Central memory CD8-positive, alpha-beta T cell (primary cell): ENCODE results near the gene RAB8B.

Source experiments
- ATAC-seq: fragments of 150-1000 bp; cut with Tn5 transposase; replicated peaks from 2 replicates; pipeline ENCODE4 v1.10.0; 2022; ENCODE audit warnings: mild to moderate bottlenecking, moderate FRiP score, moderate number of reproducible peaks; ENCODE audit not compliant: poor library complexity, severe bottlenecking; ENCODE audit errors: extremely low read depth
- DNase-seq, 2 donors: peaks; one replicate each; pipeline ENCODE4 v3.0.0; 2021; ENCODE audit warnings: low spot score in 2 of 2
- H3K27ac Mint-ChIP-seq: one replicate; pipeline ENCODE4 v1.8.0; 2022; ENCODE audit warnings: low read depth, mild to moderate bottlenecking, moderate library complexity, mixed read lengths
- H3K27me3 Mint-ChIP-seq: one replicate; pipeline ENCODE4 v1.8.0; 2022; ENCODE audit warnings: mixed read lengths
- H3K36me3 Mint-ChIP-seq: one replicate; pipeline ENCODE4 v1.8.0; 2022; ENCODE audit warnings: mild to moderate bottlenecking, moderate library complexity, mixed read lengths; ENCODE audit not compliant: insufficient read depth
- H3K4me1 Mint-ChIP-seq: one replicate; pipeline ENCODE4 v1.8.0; 2022; ENCODE audit warnings: mixed read lengths
- H3K4me3 Mint-ChIP-seq: one replicate; pipeline ENCODE4 v1.8.0; 2022; ENCODE audit warnings: mild to moderate bottlenecking, moderate library complexity, mixed read lengths
- H3K9me3 Mint-ChIP-seq: one replicate; pipeline ENCODE4 v1.8.0; 2022; ENCODE audit warnings: mixed read lengths

Gene RAB8B

DNA sequence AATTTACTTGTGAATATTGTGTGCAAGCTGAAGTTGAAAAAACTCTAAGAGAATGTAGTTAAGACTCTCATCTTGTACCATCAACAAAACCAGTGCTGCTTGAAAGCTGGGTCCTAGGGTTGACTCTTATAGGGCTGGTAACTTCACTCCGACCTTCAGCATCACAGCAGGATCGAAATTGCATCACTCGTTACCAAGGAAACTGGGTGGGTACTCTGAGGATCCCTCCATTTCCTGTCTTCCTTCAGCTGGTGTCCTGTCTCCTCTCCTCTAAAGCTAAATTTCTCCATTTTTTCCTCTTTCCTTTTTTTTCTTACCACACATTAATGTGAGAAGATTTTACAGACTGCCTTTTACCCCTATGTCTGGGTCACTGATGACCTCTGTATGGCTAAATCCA lies 85.0 kb downstream of the RAB8B start:
- H3K27me3 Mint-ChIP-seq: no peaks in the 10 kb centered on the region

DNA sequence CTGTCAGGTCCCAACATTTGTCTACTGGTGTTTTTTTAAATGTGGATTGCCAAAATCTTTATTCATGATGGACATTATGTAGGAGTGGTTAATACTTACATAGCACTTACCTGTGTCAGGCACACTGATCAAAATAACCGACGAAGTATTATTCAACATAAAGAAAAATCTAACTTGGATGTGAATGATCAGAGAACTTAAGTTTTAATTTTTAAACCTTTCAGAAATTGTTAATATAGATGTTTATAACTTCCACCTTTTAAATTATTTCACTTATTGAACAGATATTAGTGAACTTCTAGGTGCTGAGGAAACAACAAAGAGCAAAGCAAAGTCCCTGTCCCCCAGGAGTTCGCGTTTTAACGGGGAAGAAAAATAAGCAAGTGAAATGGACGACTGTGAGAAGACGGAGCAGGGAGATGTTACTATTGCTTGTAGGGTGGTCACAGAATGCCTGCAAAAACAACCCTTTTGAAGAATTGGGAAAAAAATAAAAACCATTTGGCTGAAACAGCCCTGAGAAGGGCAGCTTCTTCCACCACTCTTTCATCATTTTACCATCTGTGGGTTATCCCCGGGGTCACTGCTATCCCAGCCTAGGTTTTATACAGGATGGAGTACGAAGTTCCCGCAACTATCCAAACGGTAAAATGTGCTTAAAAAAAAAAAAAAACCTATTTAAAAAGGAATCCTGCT lies 87.1 kb downstream of the RAB8B start:
- H3K27ac Mint-ChIP-seq: peak overlapping the region; percentile 9
- peaks cover 20% of the 10 kb centered on the region for H3K4me1 Mint-ChIP-seq
- peaks cover 6% of the 10 kb centered on the region for H3K36me3 Mint-ChIP-seq
- H3K9me3 Mint-ChIP-seq: no peaks in the 10 kb centered on the region
- peak overlapping the region; percentile 82 for H3K4me3 Mint-ChIP-seq
- DNase-seq (no peak), ATAC-seq (no peak)
- H3K27me3 Mint-ChIP-seq: no peaks in the 10 kb centered on the region

More for the DNA sequence above, 85.0 kb downstream of the RAB8B start:
- ATAC-seq (no peak), DNase-seq (no peak)
- H3K4me3 Mint-ChIP-seq: no peak overlapping the region
- peaks cover 20% of the 10 kb centered on the region for H3K4me1 Mint-ChIP-seq
- peaks cover 4% of the 10 kb centered on the region for H3K36me3 Mint-ChIP-seq
- peak overlapping the region; percentile 58 for H3K27ac Mint-ChIP-seq
- H3K9me3 Mint-ChIP-seq: no peaks in the 10 kb centered on the region

DNA sequence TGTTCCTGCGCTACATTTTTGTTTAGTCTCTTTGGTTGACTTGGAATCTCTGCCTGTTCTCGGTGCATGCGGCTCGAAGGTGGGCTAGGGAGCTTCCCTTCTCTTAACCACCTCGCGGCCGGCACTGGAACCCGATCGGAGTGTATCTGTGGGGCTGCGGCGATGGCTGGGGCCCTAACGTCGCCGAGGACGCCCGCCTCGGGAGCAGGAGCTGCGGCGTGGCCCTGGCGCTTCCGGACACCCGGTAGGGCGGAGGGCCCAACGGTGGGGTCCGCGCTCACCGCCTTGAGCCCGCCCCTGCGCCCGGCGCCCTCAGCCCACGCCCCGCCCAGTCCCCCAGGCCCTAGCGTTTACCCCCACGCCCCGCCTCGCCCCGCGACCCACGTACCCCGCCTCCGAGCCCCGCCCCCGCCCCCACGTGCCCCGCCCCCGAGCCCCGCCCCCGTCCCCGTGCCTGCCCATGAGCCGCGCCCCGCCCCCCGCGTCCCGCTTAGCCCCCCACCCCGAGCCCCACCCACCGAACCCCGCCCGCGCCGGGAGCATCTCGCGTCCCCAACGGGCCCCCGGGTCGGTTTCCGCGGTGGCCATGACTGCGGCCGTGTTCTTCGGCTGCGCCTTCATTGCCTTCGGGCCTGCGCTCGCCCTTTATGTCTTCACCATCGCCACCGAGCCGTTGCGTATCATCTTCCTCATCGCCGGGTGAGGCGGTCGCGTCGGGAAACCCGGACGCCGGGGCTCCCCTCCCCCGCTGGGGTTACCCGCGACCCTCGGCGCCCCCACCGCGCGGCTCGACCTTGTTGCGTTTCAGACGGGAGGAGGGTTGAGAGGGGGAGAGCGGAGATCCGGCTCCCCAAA lies 87.9 kb downstream of the RAB8B start, which contains the start of gene APH1B:
APH1B (plus strand) TSS at position 568 of the 855 bp plus-strand sequence; CDS start at position 587, 19 bp downstream.
- ATAC-seq: peak; percentile 80
- Mint-ChIP-seq H3K36me3 (peaks cover 6% of the 10 kb centered on the region), H3K9me3 (no peaks in the 10 kb centered on the region), H3K27me3 (no peaks in the 10 kb centered on the region), H3K27ac (peak within 1 kb of the TSS; percentile 76), H3K4me3 (peak within 1 kb of the TSS; percentile 82), H3K4me1 (peaks cover 20% of the 10 kb centered on the region)
- peak; percentile 42 to 49 for DNase-seq

DNA sequence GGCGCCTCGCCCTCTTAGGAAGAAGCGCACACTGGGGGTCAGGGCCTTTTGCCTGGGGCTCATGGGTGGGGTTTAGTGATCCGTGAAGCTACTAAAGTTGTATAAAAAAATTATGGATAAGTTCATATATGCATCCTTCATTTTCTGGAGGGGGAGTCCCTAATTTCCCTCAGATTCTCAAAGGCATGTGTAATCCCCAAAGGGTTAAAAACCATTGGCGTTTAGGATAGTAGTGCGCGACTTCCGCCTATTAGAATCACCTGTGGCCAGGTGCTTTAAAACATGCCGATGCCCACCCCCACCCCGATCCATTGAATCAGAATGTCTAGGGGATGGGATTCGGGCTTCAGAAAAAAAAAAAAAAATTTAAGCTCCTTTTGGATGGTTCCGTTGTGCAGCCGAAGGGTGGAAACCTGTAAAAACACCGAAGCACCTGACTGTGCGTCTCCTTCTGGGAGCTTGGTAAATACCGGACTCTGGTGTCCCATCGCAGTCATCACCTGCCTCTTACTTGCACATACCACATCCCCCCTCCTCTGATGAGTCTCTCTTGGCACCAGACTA lies 88.6 kb downstream of the RAB8B start:
- ATAC-seq: peak; percentile 17
- H3K4me3 Mint-ChIP-seq: peak overlapping the region; percentile 82
- DNase-seq: no peak
- no peaks in the 10 kb centered on the region for H3K27me3 Mint-ChIP-seq
- no peaks in the 10 kb centered on the region for H3K9me3 Mint-ChIP-seq
- H3K4me1 Mint-ChIP-seq: peaks cover 20% of the 10 kb centered on the region
- H3K27ac Mint-ChIP-seq: peak overlapping the region; percentile 76
- peaks cover 5% of the 10 kb centered on the region for H3K36me3 Mint-ChIP-seq

DNA sequence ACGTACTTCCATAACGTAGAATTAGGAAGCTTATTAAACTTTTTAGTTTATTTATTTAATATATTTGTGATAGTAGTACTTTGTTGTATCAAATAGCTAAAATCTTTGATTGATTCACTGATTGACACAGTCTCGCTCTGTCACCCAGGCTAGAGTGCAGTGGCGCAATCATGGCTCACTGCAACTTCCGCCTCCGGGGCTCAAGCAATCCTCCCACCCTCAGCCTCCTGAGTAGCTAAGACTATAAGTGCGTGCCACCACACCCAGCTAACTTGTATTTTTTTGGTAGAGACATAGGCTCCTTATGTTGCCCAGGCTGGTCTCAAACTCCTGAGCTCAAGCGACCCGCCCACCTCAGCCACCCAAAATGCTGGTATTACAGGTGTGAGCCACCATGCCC lies 93.7 kb downstream of the RAB8B start:
- no peaks in the 10 kb centered on the region for H3K27me3 Mint-ChIP-seq
- no peaks in the 10 kb centered on the region for H3K9me3 Mint-ChIP-seq
- no peak overlapping the region for H3K4me3 Mint-ChIP-seq
- peaks cover 8% of the 10 kb centered on the region for H3K4me1 Mint-ChIP-seq
- ATAC-seq (no peak), DNase-seq (no peak)
- peaks cover 16% of the 10 kb centered on the region for H3K36me3 Mint-ChIP-seq
- no peak overlapping the region for H3K27ac Mint-ChIP-seq

DNA sequence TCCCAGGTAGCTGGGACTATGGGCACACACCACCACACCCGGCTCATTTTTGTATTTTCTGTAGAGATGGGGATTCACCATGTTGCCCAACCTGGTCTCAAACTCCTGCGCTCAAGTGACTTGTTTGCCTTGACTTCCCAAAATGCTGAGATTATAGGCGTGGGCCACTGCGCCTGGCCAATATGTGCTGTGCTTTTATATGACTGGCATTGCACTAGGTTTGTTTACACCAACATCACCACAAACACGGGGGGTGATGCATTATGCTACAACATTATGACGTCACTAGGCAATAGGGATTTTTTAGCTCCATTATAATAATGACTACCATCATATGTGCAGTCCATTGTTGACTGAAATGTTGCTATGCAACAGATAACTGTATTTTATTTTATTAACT lies 94.9 kb downstream of the RAB8B start:
- no peak overlapping the region for H3K27ac Mint-ChIP-seq
- H3K9me3 Mint-ChIP-seq: no peaks in the 10 kb centered on the region
- DNase-seq (no peak), ATAC-seq (no peak)
- H3K4me1 Mint-ChIP-seq: peaks cover 16% of the 10 kb centered on the region
- no peaks in the 10 kb centered on the region for H3K27me3 Mint-ChIP-seq
- peaks cover 14% of the 10 kb centered on the region for H3K36me3 Mint-ChIP-seq
- no peak overlapping the region for H3K4me3 Mint-ChIP-seq

DNA sequence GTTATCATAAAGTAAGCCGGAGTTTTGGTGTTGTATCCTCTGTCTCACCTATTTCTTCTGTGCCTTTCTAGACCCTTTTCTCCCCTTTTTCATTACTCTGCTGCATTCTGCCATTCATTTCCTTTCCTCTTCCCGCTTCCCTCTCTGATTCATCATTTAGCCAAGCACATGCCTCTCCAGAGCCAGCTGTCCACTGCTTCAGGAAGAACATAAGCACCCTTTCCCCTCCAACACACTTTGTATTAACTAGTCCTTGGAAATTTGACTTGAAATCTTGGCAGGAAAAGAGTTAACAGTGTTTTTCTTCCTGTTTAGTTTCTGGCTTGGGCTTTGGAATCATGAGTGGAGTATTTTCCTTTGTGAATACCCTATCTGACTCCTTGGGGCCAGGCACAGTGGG lies 97.7 kb downstream of the RAB8B start:
- Mint-ChIP-seq H3K4me1 (peaks cover 16% of the 10 kb centered on the region), H3K27me3 (no peaks in the 10 kb centered on the region), H3K36me3 (peaks cover 14% of the 10 kb centered on the region), H3K27ac (no peak overlapping the region), H3K4me3 (no peak overlapping the region), H3K9me3 (no peaks in the 10 kb centered on the region)
- ATAC-seq (no peak), DNase-seq (no peak)

DNA sequence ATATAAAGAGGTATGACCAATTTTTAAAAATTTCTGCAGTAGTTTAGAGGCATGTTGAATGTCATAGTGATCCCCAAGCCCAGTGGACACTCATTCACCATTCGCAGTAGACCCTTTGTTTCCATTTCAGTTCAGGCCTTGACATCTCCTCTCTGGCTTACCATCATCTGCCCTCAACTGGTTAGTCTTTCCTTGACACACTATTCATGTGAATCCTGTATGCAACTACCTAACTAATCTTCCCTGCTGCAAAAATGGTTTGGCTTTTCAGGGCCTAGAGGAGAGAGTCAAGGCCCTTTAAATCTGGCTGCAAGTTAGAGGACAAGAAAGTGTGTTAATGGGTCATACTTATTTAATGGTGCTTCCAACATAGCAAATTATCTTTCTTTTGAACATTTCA lies 98.9 kb downstream of the RAB8B start:
- no peaks in the 10 kb centered on the region for H3K9me3 Mint-ChIP-seq
- no peak overlapping the region for H3K4me3 Mint-ChIP-seq
- peaks cover 13% of the 10 kb centered on the region for H3K4me1 Mint-ChIP-seq
- H3K36me3 Mint-ChIP-seq: peaks cover 12% of the 10 kb centered on the region
- ATAC-seq: no peak
- H3K27ac Mint-ChIP-seq: no peak overlapping the region
- no peaks in the 10 kb centered on the region for H3K27me3 Mint-ChIP-seq
- DNase-seq: no peak

DNA sequence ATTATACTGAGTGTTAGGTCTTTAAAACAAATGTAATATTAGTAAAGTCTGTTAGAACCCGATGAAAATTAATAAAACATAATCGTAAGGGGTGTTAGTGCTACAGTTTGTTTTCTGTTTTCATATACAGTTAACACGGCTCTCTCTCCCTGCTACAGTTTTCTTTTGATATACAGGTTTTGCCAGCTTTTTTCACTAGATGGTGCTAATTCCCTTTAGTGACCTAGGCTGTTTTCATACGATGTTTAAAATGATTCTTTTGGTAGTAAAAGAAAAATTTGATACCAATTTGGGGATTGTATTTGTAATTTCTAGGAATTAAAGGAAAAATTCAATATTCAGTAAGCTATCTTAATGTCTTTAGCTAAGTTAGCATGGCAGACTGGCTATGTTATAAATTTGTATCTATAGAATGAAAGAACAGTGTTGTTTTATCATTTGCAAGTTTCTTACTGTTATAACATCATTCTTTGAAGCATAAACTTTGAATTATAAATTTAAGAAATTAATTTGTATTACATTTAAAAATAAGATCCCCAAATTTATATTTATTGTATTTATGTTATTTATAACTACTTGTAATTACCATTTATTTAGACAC lies 99.5 kb downstream of the RAB8B start:
- no peak overlapping the region for H3K4me3 Mint-ChIP-seq
- H3K4me1 Mint-ChIP-seq: peaks cover 8% of the 10 kb centered on the region
- no peaks in the 10 kb centered on the region for H3K9me3 Mint-ChIP-seq
- ATAC-seq: no peak
- H3K36me3 Mint-ChIP-seq: peaks cover 14% of the 10 kb centered on the region
- no peak overlapping the region for H3K27ac Mint-ChIP-seq
- no peaks in the 10 kb centered on the region for H3K27me3 Mint-ChIP-seq
- DNase-seq: no peak

DNA sequence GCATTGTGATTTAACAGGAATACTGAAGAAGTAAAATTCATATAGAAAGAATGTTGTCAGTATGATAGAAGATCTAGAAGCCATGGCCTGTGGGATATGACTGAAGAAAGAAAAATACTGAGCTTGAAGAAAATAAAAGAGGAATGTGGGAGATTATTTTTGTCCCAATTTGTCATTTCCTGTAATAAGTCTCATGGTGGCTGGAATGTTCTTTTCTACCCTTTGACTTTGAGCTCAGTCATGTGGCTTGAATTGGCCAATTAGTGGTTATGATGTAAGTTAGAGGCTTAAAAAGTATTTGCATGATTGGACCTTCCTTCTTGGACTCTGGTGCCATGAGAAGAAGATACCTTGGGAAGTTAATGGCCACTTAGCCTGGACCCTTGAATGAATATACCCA lies 102.1 kb downstream of the RAB8B start:
- H3K27me3 Mint-ChIP-seq: no peaks in the 10 kb centered on the region
- peaks cover 16% of the 10 kb centered on the region for H3K36me3 Mint-ChIP-seq
- DNase-seq (no peak), ATAC-seq (no peak)
- H3K4me3 Mint-ChIP-seq: no peak overlapping the region
- H3K4me1 Mint-ChIP-seq: peaks cover 12% of the 10 kb centered on the region
- H3K27ac Mint-ChIP-seq: no peak overlapping the region
- no peaks in the 10 kb centered on the region for H3K9me3 Mint-ChIP-seq

DNA sequence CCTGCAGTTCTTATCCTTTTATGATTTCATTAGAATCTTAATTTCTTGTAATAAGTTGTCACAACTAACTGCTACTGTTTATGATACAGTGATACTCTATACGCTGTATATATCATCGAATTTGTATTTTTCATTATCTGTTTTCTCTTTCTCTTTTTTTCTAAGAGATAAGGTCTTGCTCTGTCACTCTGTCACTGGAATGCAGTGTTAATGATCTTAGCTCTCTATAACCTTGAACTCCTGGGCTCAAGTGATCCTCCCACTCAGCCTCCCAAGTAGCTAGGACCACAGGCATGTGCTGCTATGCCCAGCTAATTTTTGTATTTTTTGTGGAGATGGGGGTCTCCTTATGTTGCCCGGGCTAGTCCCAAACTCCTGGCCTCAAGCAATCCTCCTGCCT lies 102.8 kb downstream of the RAB8B start:
- peaks cover 17% of the 10 kb centered on the region for H3K36me3 Mint-ChIP-seq
- H3K4me1 Mint-ChIP-seq: peaks cover 12% of the 10 kb centered on the region
- peak overlapping the region; percentile 49 for H3K27ac Mint-ChIP-seq
- H3K9me3 Mint-ChIP-seq: no peaks in the 10 kb centered on the region
- no peak overlapping the region for H3K4me3 Mint-ChIP-seq
- DNase-seq: no peak
- ATAC-seq: no peak
- no peaks in the 10 kb centered on the region for H3K27me3 Mint-ChIP-seq

DNA sequence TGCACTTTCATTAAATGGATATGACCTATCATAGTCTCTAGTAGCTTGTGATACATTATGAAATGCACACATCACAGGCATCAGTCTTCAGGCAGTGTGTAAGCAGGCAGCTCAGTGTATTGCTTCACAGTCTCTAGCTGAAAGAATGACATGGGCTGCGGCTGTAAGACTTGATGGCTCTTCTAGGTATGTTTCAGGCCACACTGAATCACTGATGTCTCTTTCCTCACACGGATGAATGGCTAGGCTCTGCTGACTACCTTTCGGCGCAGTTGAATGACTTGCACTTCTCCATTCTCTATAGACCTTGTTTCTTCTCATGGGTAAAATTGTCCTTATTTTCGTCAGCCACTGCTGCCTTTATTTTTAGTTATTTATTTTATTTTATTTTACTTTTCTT lies 103.4 kb downstream of the RAB8B start:
- peak overlapping the region; percentile 49 for H3K27ac Mint-ChIP-seq
- no peak overlapping the region for H3K4me3 Mint-ChIP-seq
- H3K27me3 Mint-ChIP-seq: no peaks in the 10 kb centered on the region
- DNase-seq: no peak
- ATAC-seq: no peak
- H3K9me3 Mint-ChIP-seq: no peaks in the 10 kb centered on the region
- H3K4me1 Mint-ChIP-seq: peaks cover 12% of the 10 kb centered on the region
- H3K36me3 Mint-ChIP-seq: peaks cover 12% of the 10 kb centered on the region
